GM12878 (cell line): ENCODE data around the gene GCSAML. TPM values are rescaled to one million over a fixed set of nuclear protein-coding genes. Genes with fewer than 3 reads are reported as not detected.

Experiments
- ATAC-seq: fragments of 200-7000 bp; cut with Tn5 transposase; 3 replicates; pipeline ENCODE4 v1.9.1; 2020; ENCODE audit warnings: mild to moderate bottlenecking, moderate library complexity
- BruUV-seq: library from RNA; stranded (reverse); fragments of 400-500 nt; replicated peaks from 2 replicates; lab custom pipeline; 2021; lab: Mats Ljungman, UMichigan
- CTCF ChIA-PET: fragments of 300-600 bp; sonication (Branson Sonifier 250); formaldehyde crosslinking; extraction: SDS; loops from one replicate; lab custom pipeline; 2021; ENCODE audit warnings: inconsistent platforms; lab: Yijun Ruan, JAX
- POLR2A ChIA-PET: fragments of 350-600 bp; formaldehyde crosslinking; extraction: SDS; loops from one replicate; lab custom pipeline; 2021; ENCODE audit warnings: inconsistent platforms; lab: Charles Lee
- RAD21 ChIA-PET: fragments of 300-600 bp; sonication (Branson Sonifier 250); formaldehyde crosslinking; loops from one replicate; lab custom pipeline; 2023; ENCODE audit warnings: antibody characterized with exemption; ENCODE audit not compliant: unreplicated experiment; lab: Charles Lee
- SMC1A ChIA-PET: fragments of 300-600 bp; sonication (Branson Sonifier 250); formaldehyde crosslinking; loops from one replicate; lab custom pipeline; 2023; ENCODE audit not compliant: unreplicated experiment, uncharacterized antibody; lab: Charles Lee
- DNase-seq: peaks from one replicate; pipeline ENCODE4 v3.0.0-alpha.2; 2011; ENCODE audit warnings: low read depth, low spot score
- FAIRE-seq: peaks from 3 replicates; lab custom pipeline; 2011; peaks lifted over from hg19 to GRCh38; lab: Jason Lieb, UNC
- H2AFZ ChIP-seq: 2 replicates; pipeline ENCODE4 v1.6.0; 2011; ENCODE audit warnings: low read depth, low read length, control low read depth; ENCODE audit not compliant: control insufficient read depth
- H3K27ac ChIP-seq: 2 replicates; pipeline ENCODE4 v1.5.1; 2011; ENCODE audit warnings: control low read depth; ENCODE audit not compliant: control insufficient read depth, insufficient read depth
- H3K27me3 ChIP-seq, 2 experiments: replicated peaks in 1 of 2; 2 replicates each; pipeline versions ENCODE4 v1.6.0 to v1.6.1; 2011; ENCODE audit warnings: low read length in 1 of 2; ENCODE audit not compliant: control insufficient read depth in 2 of 2, insufficient read depth in 2 of 2
- H3K36me3 ChIP-seq, 2 experiments: 2 replicates each; pipeline ENCODE4 v1.5.1; 2011; ENCODE audit warnings: low read length in 1 of 2; ENCODE audit not compliant: control insufficient read depth in 2 of 2, insufficient read depth in 2 of 2
- H3K4me1 ChIP-seq: 2 replicates; pipeline ENCODE4 v1.6.1; 2011; ENCODE audit warnings: mild to moderate bottlenecking, low read length, moderate library complexity, mixed read lengths; ENCODE audit not compliant: control insufficient read depth, insufficient read depth
- H3K4me2 ChIP-seq: 2 replicates; pipeline ENCODE4 v1.6.0; 2011; ENCODE audit warnings: control low read depth; ENCODE audit not compliant: control insufficient read depth, insufficient read depth
- H3K4me3 ChIP-seq: fragments of 200-600 bp; sonication (generic); 2 replicates; pipeline ENCODE4 v1.5.1; 2016
- H3K79me2 ChIP-seq: 2 replicates; pipeline ENCODE4 v1.6.0; 2011; ENCODE audit warnings: low read length; ENCODE audit not compliant: control insufficient read depth, insufficient read depth
- H3K9ac ChIP-seq: 2 replicates; pipeline ENCODE4 v1.8.0; 2011; ENCODE audit warnings: low read length, control low read depth, mixed read lengths; ENCODE audit not compliant: control insufficient read depth, insufficient read depth
- H3K9me3 ChIP-seq: replicated peaks from 3 replicates; pipeline ENCODE4 v1.5.1; 2011; ENCODE audit warnings: mild to moderate bottlenecking, low read length; ENCODE audit not compliant: control insufficient read depth, insufficient read depth
- H4K20me1 ChIP-seq: 2 replicates; pipeline ENCODE4 v1.6.0; 2011; ENCODE audit not compliant: control insufficient read depth, insufficient read depth
- HDAC2 ChIP-seq: fragments of 200-600 bp; sonication (generic); IDR thresholded peaks from 2 replicates; pipeline ENCODE4 v1.6.1; 2017
- MTA2 ChIP-seq: fragments of 450-650 bp; IDR thresholded peaks from 2 replicates; pipeline ENCODE4 v1.6.1; 2016; ENCODE audit warnings: low read depth, mild to moderate bottlenecking, moderate library complexity
- WGBS: methylation state at CpG from one replicate; pipeline ENCODE4 v1.1.6; 2016; ENCODE audit warnings: low lambda C conversion rate; ENCODE audit not compliant: insufficient replicate concordance, insufficient coverage; ENCODE audit errors: missing lambda C conversion rate; 5-methylcytosine and 5-hydroxymethylcytosine counted together
- in situ Hi-C: fragments of 300-500 bp; cut with MboI; formaldehyde crosslinking; loops from 9 replicates; pipeline ENCODE4 v1.14.3; 2018; ENCODE audit warnings: mixed read lengths
- intact Hi-C: fragments of 100-400 bp; cut with micrococcal nuclease; formaldehyde crosslinking; loops from one replicate; pipeline ENCODE4 v1.14.2; 2022; ENCODE audit not compliant: unreplicated experiment
- polyA plus RNA-seq, 11 experiments: library from polyadenylated mRNA; depleted of rRNA in 4 of 11; unstranded in 6 of 11; stranded (reverse) in 5 of 11; fragments of >200 nt; fragmentation: Nextera tagmentation in 4 of 11; fragmentation: Illumina TruSeq in 1 of 11; extraction: Ambion mirVana in 4 of 11; extraction: Trizol in 1 of 11; gene quantifications; 1 replicate in 1 of 11; 2 replicates in 10 of 11; pipeline versions ENCODE4 v1.2.1 to v1.2.3, GENCODE V29; 2011 to 2016; ENCODE audit warnings: inconsistent platforms in 2 of 11, missing spikeins in 2 of 11, low read depth in 1 of 11
- total RNA-seq, 4 experiments: library from RNA; depleted of rRNA in 3 of 4; stranded (reverse); fragments of >200 nt in 3 of 4; fragmentation: Illumina TruSeq in 1 of 4; extraction: Trizol in 1 of 4; gene quantifications; 2 replicates each; pipeline versions ENCODE4 v1.2.1 to v1.2.3, GENCODE V29; 2013 to 2021
- TF ChIP-seq, protein P1 (sequence below): fragments of 450-650 bp; IDR thresholded peaks from 2 replicates; pipeline ENCODE4 v1.6.1; 2017; ENCODE audit warnings: mild to moderate bottlenecking, moderate library complexity
- TF ChIP-seq, protein P2 (sequence below): fragments of 150-350 bp; IDR thresholded peaks from 2 replicates; pipeline ENCODE4 v1.6.1; 2014; ENCODE audit warnings: mild to moderate bottlenecking, low read depth, low read length
- TF ChIP-seq, protein P3 (sequence below): fragments of 450-650 bp; IDR thresholded peaks from 2 replicates; pipeline ENCODE4 v1.6.1; 2016; ENCODE audit warnings: mild to moderate bottlenecking, moderate library complexity, borderline replicate concordance
- TF ChIP-seq, protein P4 (sequence below): fragments of 450-650 bp; formaldehyde crosslinking; IDR thresholded peaks from 2 replicates; pipeline ENCODE4 v1.5.0; 2022; ENCODE audit warnings: mild to moderate bottlenecking, missing genetic modification characterization

The GCSAML gene
- total and polyA plus RNA-seq, 10 of the 15 experiments (the other 5 are each of a cell fraction or from before 2014, with no cell fraction given), result 0.03 TPM; not detected in 9

DNA sequence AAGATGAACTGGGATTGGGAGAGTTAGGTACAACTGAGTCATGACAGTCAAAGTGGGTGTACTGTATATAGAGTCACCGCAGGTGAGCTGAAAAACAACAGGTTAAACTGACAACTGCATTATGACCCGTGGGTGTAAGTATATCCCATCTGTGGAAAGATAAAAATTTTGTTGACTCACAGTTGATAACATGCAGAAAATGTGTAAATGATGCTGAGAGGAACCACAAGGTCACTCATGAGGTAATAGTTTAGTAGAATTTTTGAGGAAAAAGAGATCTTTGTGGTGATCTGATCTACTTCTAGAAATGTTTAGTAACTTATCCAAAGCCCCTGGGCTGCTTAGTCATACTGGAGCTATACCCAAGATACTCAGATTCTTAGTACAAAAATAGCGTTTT is 13.5 kb upstream of the GCSAML start:
- H3K9ac ChIP-seq, result no peak overlapping the region
- no peak for FAIRE-seq
- in situ Hi-C loops, result no loop called here
- no peak overlapping the region for H3K4me3 ChIP-seq
- POLR2A ChIA-PET, result no interaction called here
- intact Hi-C loops, result no loop called here
- H3K36me3 ChIP-seq, result no peaks in the 10 kb centered on the region
- WGBS, result 2% methylated on average over 3 of the region's 3 CpGs
- H3K27ac ChIP-seq, result no peak overlapping the region
- no peaks in the 10 kb centered on the region for H3K9me3 ChIP-seq
- no peak for ATAC-seq
- no TSS peak for BruUV-seq
- H2AFZ ChIP-seq, result no peak overlapping the region
- H3K4me2 ChIP-seq, result no peak overlapping the region
- DNase-seq, result no peak
- CTCF ChIA-PET, result no interaction called here
- no peaks in the 10 kb centered on the region for H4K20me1 ChIP-seq
- no peaks in the 10 kb centered on the region for H3K4me1 ChIP-seq
- no peaks in the 10 kb centered on the region for H3K27me3 ChIP-seq
- RAD21 ChIA-PET, result no interaction called here
- no peaks in the 10 kb centered on the region for H3K79me2 ChIP-seq
- SMC1A ChIA-PET, result no interaction called here
- TF ChIP-seq, protein P1, sequence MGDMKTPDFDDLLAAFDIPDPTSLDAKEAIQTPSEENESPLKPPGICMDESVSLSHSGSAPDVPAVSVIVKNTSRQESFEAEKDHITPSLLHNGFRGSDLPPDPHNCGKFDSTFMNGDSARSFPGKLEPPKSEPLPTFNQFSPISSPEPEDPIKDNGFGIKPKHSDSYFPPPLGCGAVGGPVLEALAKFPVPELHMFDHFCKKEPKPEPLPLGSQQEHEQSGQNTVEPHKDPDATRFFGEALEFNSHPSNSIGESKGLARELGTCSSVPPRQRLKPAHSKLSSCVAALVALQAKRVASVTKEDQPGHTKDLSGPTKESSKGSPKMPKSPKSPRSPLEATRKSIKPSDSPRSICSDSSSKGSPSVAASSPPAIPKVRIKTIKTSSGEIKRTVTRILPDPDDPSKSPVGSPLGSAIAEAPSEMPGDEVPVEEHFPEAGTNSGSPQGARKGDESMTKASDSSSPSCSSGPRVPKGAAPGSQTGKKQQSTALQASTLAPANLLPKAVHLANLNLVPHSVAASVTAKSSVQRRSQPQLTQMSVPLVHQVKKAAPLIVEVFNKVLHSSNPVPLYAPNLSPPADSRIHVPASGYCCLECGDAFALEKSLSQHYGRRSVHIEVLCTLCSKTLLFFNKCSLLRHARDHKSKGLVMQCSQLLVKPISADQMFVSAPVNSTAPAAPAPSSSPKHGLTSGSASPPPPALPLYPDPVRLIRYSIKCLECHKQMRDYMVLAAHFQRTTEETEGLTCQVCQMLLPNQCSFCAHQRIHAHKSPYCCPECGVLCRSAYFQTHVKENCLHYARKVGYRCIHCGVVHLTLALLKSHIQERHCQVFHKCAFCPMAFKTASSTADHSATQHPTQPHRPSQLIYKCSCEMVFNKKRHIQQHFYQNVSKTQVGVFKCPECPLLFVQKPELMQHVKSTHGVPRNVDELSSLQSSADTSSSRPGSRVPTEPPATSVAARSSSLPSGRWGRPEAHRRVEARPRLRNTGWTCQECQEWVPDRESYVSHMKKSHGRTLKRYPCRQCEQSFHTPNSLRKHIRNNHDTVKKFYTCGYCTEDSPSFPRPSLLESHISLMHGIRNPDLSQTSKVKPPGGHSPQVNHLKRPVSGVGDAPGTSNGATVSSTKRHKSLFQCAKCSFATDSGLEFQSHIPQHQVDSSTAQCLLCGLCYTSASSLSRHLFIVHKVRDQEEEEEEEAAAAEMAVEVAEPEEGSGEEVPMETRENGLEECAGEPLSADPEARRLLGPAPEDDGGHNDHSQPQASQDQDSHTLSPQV, result no peak
- TF ChIP-seq, protein P2, sequence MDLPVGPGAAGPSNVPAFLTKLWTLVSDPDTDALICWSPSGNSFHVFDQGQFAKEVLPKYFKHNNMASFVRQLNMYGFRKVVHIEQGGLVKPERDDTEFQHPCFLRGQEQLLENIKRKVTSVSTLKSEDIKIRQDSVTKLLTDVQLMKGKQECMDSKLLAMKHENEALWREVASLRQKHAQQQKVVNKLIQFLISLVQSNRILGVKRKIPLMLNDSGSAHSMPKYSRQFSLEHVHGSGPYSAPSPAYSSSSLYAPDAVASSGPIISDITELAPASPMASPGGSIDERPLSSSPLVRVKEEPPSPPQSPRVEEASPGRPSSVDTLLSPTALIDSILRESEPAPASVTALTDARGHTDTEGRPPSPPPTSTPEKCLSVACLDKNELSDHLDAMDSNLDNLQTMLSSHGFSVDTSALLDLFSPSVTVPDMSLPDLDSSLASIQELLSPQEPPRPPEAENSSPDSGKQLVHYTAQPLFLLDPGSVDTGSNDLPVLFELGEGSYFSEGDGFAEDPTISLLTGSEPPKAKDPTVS, result no peak
- TF ChIP-seq HDAC2, result no peak
- no peak for TF ChIP-seq MTA2
- TF ChIP-seq, protein P3, sequence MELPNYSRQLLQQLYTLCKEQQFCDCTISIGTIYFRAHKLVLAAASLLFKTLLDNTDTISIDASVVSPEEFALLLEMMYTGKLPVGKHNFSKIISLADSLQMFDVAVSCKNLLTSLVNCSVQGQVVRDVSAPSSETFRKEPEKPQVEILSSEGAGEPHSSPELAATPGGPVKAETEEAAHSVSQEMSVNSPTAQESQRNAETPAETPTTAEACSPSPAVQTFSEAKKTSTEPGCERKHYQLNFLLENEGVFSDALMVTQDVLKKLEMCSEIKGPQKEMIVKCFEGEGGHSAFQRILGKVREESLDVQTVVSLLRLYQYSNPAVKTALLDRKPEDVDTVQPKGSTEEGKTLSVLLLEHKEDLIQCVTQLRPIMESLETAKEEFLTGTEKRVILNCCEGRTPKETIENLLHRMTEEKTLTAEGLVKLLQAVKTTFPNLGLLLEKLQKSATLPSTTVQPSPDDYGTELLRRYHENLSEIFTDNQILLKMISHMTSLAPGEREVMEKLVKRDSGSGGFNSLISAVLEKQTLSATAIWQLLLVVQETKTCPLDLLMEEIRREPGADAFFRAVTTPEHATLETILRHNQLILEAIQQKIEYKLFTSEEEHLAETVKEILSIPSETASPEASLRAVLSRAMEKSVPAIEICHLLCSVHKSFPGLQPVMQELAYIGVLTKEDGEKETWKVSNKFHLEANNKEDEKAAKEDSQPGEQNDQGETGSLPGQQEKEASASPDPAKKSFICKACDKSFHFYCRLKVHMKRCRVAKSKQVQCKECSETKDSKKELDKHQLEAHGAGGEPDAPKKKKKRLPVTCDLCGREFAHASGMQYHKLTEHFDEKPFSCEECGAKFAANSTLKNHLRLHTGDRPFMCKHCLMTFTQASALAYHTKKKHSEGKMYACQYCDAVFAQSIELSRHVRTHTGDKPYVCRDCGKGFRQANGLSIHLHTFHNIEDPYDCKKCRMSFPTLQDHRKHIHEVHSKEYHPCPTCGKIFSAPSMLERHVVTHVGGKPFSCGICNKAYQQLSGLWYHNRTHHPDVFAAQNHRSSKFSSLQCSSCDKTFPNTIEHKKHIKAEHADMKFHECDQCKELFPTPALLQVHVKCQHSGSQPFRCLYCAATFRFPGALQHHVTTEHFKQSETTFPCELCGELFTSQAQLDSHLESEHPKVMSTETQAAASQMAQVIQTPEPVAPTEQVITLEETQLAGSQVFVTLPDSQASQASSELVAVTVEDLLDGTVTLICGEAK, result no peak
- TF ChIP-seq, protein P4, sequence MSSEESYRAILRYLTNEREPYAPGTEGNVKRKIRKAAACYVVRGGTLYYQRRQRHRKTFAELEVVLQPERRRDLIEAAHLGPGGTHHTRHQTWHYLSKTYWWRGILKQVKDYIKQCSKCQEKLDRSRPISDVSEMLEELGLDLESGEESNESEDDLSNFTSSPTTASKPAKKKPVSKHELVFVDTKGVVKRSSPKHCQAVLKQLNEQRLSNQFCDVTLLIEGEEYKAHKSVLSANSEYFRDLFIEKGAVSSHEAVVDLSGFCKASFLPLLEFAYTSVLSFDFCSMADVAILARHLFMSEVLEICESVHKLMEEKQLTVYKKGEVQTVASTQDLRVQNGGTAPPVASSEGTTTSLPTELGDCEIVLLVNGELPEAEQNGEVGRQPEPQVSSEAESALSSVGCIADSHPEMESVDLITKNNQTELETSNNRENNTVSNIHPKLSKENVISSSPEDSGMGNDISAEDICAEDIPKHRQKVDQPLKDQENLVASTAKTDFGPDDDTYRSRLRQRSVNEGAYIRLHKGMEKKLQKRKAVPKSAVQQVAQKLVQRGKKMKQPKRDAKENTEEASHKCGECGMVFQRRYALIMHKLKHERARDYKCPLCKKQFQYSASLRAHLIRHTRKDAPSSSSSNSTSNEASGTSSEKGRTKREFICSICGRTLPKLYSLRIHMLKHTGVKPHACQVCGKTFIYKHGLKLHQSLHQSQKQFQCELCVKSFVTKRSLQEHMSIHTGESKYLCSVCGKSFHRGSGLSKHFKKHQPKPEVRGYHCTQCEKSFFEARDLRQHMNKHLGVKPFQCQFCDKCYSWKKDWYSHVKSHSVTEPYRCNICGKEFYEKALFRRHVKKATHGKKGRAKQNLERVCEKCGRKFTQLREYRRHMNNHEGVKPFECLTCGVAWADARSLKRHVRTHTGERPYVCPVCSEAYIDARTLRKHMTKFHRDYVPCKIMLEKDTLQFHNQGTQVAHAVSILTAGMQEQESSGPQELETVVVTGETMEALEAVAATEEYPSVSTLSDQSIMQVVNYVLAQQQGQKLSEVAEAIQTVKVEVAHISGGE (CRISPR knock-in tag), result no peak
